GM12892 (cell line): ENCODE measurements around the gene PPP2R2D.

ENCODE experiments used
- POLR2A ChIP-seq: IDR thresholded peaks from 2 replicates; pipeline ENCODE4 v1.6.1; 2011; ENCODE audit warnings: low read depth, low read length, control low read depth
- POLR2AphosphoS5 ChIP-seq: IDR thresholded peaks from 2 replicates; pipeline ENCODE4 v1.6.1; 2011; ENCODE audit warnings: low read depth, low read length, control low read depth

- TF ChIP-seq POLR2A (no peak), POLR2AphosphoS5 (no peak)
Measured at GRCh38 chr10:131944976-131945695, 44.3 kb downstream of the PPP2R2D start.
